HG03097 (cell line): Measurements from ENCODE around the gene SYT2.
"Not testable (repeated sequence)": the region's sequence is repeated elsewhere in the genome, so short reads cannot be mapped to it uniquely, and the experiment has no call there.

Experiments
- ATAC-seq: cut with Tn5 transposase; IDR thresholded peaks from one replicate; pipeline ENCODE4 v1.9.1; 2021; ENCODE audit not compliant: unreplicated experiment, low FRiP score

Gene SYT2

GRCh38 chr1:202710070-202711045 is at the start of gene SYT2:
Gene SYT2, minus strand, starts transcription at chr1:202710454. Its CDS starts 104,682 bp downstream, at chr1:202605772.
- ATAC-seq, result no peak

- no peak for ATAC-seq
Measured at GRCh38 chr1:202756391-202756790, 46.1 kb upstream of the SYT2 start.

DNA sequence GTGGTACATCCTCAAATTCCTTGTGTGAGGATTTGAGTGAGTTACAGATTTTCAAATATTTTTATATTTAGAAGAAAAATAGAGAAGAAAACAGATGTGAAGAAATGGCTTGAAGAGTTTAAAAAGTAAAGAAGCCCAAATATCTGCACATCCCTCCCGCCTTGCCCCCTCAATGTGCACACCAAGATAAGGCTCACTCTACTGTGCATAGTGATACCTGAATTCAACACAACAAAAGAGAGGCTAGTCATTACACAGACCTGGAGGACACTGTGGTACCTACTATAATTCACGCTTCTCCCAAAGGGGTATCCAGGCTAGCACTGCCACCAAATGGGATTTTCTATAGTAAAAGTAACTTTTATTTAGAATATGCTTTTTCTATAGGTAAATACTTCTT is 44.0 kb upstream of the SYT2 start:
- no peak for ATAC-seq

DNA sequence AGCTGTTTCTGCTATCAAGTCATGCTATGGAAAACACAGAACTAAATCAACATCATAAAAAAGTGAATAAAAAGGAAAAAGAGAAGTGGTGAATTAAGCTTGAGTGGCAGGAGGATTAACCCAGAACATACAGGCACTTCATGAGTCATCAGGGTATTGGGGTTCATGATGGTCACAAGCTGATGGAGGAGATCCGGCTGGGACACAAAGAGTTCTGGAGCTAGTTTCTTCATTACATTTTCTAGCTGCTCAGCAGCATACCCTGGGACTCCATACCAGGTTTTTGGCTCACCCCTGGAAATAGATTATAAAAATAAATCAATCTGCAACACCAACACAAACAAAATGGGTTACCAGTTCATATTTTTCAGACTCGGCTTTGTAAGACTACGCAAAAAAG is 42.5 kb upstream of the SYT2 start:
- no peak for ATAC-seq

GRCh38 chr1:202750761-202751160 is 40.5 kb upstream of the SYT2 start:
- no peak for ATAC-seq

- no peak for ATAC-seq
Measured at GRCh38 chr1:202750024-202750423, 39.8 kb upstream of the SYT2 start.

DNA sequence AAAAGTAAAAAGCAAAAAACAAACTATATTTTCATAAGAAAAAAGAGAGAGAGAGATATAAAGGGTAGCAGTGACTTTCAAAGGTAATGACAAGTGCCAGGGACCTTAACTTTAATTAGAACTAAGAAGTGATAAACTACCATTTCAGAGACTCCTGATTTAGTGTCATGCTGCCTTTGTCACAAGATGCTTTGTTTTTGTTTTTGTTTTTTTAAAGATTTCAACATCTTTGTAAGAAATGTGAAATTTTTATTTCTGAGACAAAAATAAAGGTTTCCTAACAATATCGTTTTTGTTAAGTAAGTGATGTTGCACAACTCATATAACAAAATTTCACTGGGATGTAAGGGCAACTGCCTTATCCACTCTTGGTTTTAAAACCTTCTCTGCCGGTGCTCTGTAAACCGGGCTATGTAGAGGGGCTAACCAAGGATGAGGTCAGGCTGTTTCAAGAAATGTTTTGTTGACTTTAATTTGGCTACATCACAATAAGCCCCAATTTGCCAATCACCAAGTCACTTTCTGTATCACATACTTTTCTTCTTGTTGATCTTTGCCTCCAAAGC is 35.2 kb upstream of the SYT2 start:
- no peak for ATAC-seq

DNA sequence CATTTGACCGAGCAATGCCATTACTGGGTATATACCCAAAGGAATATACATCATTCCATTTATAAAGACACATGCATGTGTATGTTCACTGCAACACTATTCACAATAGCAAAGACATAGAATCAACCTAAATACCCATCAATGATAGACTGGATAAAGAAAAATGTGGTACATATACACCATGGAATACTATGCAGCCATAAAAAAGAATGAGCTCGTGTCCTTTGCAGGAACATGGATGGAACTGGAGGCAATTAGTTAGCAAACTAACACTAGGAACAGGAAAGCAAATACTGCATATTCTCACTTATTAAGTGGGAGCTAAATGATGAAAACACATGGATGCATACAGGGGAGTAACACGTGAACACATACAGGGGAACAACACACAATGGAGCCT is 34.5 kb upstream of the SYT2 start:
- not testable (repeated sequence) for ATAC-seq

DNA sequence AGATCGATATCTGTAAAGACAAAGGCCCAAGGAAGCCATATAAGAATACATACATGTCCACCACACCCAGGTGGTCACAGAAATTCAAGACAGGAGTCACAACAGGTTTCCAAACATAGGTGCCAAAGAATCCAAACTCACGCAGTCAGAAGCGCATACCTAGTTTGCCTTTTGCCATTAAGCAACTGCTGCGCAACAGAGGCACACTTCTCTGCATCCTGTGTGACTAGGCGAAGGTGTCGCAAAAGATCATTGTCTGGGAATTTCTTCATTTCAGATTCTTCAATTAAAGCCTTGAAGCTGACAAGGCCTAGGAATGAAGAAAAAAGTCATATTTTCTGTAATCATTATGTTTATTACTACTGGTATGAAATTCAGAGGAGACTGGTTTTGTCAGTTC is 32.2 kb upstream of the SYT2 start:
- no peak for ATAC-seq

GRCh38 chr1:202733251-202733650 is 23.0 kb upstream of the SYT2 start:
- ATAC-seq, result no peak

GRCh38 chr1:202728951-202729350 is 18.7 kb upstream of the SYT2 start:
- ATAC-seq, result no peak

DNA sequence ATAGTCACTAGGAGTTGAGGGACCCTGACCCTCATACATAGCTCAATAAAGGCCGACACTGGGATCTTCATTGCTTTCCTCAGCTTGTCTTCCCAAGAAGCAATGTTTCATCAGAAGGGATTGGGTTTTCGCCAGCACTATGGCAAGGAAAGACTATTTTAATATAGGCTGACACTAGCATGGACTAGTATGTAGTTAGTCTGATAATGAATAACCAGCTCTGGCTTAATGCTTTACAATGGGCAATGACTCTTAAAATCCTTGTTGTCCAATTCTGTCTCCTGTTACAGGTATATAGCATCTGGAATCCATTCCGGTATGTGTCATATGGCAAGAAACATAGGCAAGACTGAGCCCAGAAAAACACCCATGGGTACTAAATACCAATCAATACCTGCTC is 15.3 kb upstream of the SYT2 start:
- no peak for ATAC-seq

GRCh38 chr1:202723708-202724107 is 13.5 kb upstream of the SYT2 start:
- ATAC-seq, result no peak

GRCh38 chr1:202723046-202723445 is 12.8 kb upstream of the SYT2 start:
- ATAC-seq, result not testable (repeated sequence)

GRCh38 chr1:202716654-202717053 is 6.4 kb upstream of the SYT2 start:
- no peak for ATAC-seq

DNA sequence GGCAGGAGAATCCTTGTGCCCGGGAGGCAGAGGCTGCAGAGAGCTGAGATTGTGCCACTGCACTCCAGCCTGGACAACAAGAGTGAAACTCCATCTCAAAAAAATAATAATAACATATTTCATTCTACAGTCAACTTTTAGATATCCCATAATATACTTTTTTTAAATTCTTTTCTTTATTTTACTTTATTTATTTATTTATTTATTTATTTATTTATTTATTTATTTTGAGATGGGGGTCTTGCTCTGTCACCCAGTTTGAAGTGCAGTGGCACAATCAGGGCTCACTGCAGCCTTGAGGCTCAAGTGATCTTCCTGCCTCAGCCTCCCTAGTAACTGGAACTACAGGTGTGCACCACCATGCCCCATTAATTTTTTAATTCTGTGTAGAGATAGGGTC is 3.9 kb upstream of the SYT2 start:
- ATAC-seq, result not testable (repeated sequence)

DNA sequence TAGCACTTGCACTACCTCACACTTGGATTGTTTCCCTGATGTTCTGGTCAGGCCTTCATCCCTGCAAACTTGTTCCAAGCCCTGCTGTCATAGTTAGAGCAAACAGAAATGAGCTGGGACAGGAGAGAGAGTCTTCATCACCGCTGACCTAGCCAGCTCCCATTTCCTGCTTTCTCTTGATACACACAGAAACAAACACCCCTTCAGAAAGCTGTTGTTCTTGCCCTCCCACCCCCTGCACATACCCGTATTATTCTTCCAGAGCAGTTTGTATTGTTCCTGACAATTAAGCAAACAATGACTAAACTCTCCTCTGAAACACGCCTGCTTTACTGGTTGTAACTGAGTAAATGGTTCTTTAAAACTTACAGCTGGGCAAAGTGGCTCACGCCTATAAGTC is 2.9 kb upstream of the SYT2 start:
- no peak for ATAC-seq

DNA sequence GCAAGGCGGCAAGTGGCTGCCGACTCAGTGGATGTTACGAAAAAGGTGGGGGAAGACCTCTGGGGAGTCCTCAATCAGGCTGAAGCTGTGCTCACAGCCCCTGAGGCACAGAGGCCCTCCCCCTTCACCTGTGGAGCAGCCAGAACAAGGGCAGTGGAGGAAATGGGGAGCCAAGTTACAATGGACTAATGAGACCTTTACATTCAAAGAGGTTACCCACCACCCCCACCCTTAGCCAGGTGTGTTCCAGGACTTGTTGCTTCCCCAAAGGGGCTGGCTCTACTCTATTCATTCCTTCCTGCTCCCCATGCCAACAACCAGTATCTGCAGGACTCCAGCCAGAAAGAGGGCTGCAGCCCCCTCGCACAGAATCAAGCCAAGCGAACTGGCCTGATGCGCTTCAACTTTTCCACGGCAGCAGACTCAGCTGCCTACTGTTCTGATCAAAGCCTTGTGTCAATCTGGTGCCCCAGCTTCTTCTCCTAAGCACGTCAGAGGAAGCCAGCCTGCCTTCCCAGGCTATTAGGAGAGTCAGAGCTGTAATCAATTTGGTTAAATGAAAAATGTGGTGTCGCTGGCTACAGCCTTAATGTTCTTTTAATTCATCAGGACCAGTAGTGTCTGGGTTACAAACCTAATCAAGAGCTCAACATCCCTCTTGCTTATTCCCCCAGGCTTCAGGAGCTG is 1.8 kb upstream of the SYT2 start:
- no peak for ATAC-seq

GRCh38 chr1:202709276-202710041 is 795 bp downstream of the SYT2 start:
- no peak for ATAC-seq

DNA sequence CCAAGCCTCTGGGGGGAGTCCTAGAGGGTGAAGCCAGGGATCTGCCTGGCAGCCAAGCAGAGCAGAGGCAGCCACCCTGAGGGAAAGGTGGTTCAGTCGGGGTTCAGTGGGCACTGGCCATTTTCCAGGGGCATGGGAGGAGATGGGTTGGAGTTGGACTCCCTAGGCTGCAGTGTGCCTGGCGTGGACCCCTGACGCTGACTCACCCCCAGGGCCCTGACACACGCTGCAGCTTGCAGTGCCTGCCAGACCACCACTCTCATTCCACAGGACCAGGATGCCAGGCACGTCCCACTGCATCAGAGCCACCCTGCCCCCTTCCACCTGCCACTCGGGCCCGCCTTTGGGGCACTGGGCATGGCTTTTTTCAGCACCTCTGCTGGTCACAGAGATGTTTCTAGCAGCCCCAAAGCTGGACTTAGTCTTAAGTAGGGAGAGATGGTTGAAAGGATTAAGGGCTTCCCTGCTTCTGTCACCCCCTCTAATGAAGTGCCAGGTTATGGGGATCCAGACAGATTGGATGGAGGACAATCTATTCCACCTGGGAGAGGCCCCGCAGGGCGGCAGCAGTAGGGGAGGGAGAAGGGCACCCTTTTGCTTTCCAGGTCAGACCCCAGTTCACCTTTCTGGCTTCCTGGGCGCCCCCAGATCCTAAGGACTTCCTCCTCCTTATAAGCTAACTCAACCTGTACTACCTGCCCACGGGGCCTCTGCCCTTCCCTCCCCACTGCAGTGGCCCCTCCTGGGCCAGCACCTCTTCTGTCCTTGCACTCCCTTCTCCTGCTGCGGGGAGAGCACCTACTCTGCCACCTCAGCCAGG is 1.6 kb downstream of the SYT2 start:
- no peak for ATAC-seq
